Caco-2 (cell line): ENCODE measurements around the gene POLDIP2. TPM values are rescaled to one million over a fixed set of nuclear protein-coding genes. Genes with fewer than 3 reads are reported as not detected.

Source experiments
- BruUV-seq: library from RNA; stranded (reverse); fragments of 400-500 nt; replicated peaks from 2 replicates; lab custom pipeline; 2021; lab: Mats Ljungman, UMichigan
- CTCF ChIA-PET: fragments of 300-600 bp; sonication (Branson Sonifier 250); formaldehyde crosslinking; loops from one replicate; lab custom pipeline; 2022; ENCODE audit warnings: antibody characterized with exemption; lab: Charles Lee
- POLR2A ChIA-PET: fragments of 300-600 bp; sonication (Branson Sonifier 250); formaldehyde crosslinking; loops from one replicate; lab custom pipeline; 2022; ENCODE audit warnings: antibody characterized with exemption; lab: Charles Lee
- DNase-seq, 2 experiments: peaks; one replicate each; pipeline versions ENCODE4 v3.0.0 to v3.0.0-alpha.2; 2020 to 2022
- H3K27me3 ChIP-seq: replicated peaks from 2 replicates; pipeline ENCODE4 v1.6.0; 2011; ENCODE audit warnings: low read length; ENCODE audit not compliant: control insufficient read depth, insufficient read depth
- H3K36me3 ChIP-seq: 2 replicates; pipeline ENCODE4 v1.5.1; 2011; ENCODE audit warnings: low read length; ENCODE audit not compliant: control insufficient read depth, insufficient read depth
- H3K4me1 ChIP-seq: fragments of 250-450 bp; sonication (Bioruptor Pico); 2 replicates; pipeline ENCODE4 v1.5.1; 2020; ENCODE audit warnings: mild to moderate bottlenecking
- H3K4me3 ChIP-seq: 2 replicates; pipeline ENCODE4 v1.5.1; 2011; ENCODE audit warnings: low read depth, mild to moderate bottlenecking, control low read depth, low read length
- H3K9me3 ChIP-seq: fragments of 250-450 bp; sonication (Bioruptor Pico); 2 replicates; pipeline ENCODE4 v1.5.1; 2020; ENCODE audit warnings: mild to moderate bottlenecking, moderate library complexity
- H3K27ac Mint-ChIP-seq: one replicate; pipeline ENCODE4 v1.8.0; 2022; ENCODE audit warnings: mixed read lengths; ENCODE audit not compliant: unreplicated experiment
- H3K27me3 Mint-ChIP-seq: one replicate; pipeline ENCODE4 v1.8.0; 2022; ENCODE audit warnings: mixed read lengths; ENCODE audit not compliant: insufficient read depth, unreplicated experiment
- H3K36me3 Mint-ChIP-seq: one replicate; pipeline ENCODE4 v1.8.0; 2022; ENCODE audit warnings: mild to moderate bottlenecking, mixed read lengths; ENCODE audit not compliant: insufficient read depth, unreplicated experiment
- H3K4me1 Mint-ChIP-seq: one replicate; pipeline ENCODE4 v1.8.0; 2022; ENCODE audit warnings: low read depth, mixed read lengths; ENCODE audit not compliant: unreplicated experiment
- H3K4me3 Mint-ChIP-seq: one replicate; pipeline ENCODE4 v1.8.0; 2022; ENCODE audit warnings: mild to moderate bottlenecking, moderate library complexity, mixed read lengths; ENCODE audit not compliant: unreplicated experiment
- H3K9me3 Mint-ChIP-seq: one replicate; pipeline ENCODE4 v1.8.0; 2022; ENCODE audit warnings: mixed read lengths; ENCODE audit not compliant: unreplicated experiment
- intact Hi-C: fragments of 100-400 bp; cut with micrococcal nuclease; formaldehyde crosslinking; loops from one replicate; pipeline ENCODE4 v1.10.0; 2022; ENCODE audit not compliant: unreplicated experiment
- total RNA-seq: library from RNA; stranded (reverse); gene quantifications from 2 replicates; pipeline ENCODE4 v1.2.3, GENCODE V29; 2022
- TF ChIP-seq, protein P1 (sequence below), 2 experiments: fragments of 200-600 bp in 1 of 2; IDR thresholded peaks; 1 replicate in 1 of 2; 2 replicates in 1 of 2; pipeline versions ENCODE4 v1.5.1 to v1.8.0; 2011 to 2022; ENCODE audit warnings: antibody characterized with exemption in 1 of 2, control low read depth in 1 of 2, inconsistent platforms in 1 of 2, low read depth in 1 of 2, low read length in 1 of 2, mild to moderate bottlenecking in 1 of 2, moderate library complexity in 1 of 2; ENCODE audit not compliant: insufficient read depth in 1 of 2, severe bottlenecking in 1 of 2, unreplicated experiment in 1 of 2

POLDIP2 gene
- total RNA-seq, 1 experiment from 2014 or later, result 257 TPM

GRCh38 chr17:28368915-28369683 lies 11.8 kb upstream of the POLDIP2 start:
- no peak for DNase-seq
- H3K27me3 Mint-ChIP-seq, result no peaks in the 10 kb centered on the region
- peaks cover 58% of the 10 kb centered on the region for H3K36me3 Mint-ChIP-seq
- no peaks in the 10 kb centered on the region for H3K9me3 Mint-ChIP-seq
- ChIA-PET POLR2A (interaction anchor here (0.7 to 4.7 kb wide), 13 partner anchors 11 to 141 kb away, joined by 3 to 87 read pairs (median 7); partner anchors contain the start of genes IFT20, POLDIP2 and TNFAIP1), CTCF (interaction anchor here (0.7 to 6.0 kb wide), 18 partner anchors 10 to 124 kb away, joined by 3 to 45 read pairs (median 5); partner anchors contain the start of genes IFT20, POLDIP2 and TNFAIP1)
- H3K27ac Mint-ChIP-seq, result peak overlapping the region; percentile 88
- TF ChIP-seq, protein P1, sequence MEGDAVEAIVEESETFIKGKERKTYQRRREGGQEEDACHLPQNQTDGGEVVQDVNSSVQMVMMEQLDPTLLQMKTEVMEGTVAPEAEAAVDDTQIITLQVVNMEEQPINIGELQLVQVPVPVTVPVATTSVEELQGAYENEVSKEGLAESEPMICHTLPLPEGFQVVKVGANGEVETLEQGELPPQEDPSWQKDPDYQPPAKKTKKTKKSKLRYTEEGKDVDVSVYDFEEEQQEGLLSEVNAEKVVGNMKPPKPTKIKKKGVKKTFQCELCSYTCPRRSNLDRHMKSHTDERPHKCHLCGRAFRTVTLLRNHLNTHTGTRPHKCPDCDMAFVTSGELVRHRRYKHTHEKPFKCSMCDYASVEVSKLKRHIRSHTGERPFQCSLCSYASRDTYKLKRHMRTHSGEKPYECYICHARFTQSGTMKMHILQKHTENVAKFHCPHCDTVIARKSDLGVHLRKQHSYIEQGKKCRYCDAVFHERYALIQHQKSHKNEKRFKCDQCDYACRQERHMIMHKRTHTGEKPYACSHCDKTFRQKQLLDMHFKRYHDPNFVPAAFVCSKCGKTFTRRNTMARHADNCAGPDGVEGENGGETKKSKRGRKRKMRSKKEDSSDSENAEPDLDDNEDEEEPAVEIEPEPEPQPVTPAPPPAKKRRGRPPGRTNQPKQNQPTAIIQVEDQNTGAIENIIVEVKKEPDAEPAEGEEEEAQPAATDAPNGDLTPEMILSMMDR (IDR thresholded peaks at IDR 0.05; ENCODE audit: insufficient read depth in 1 of 2, low read depth in 1 of 2, low read length in 1 of 2, severe bottlenecking in 1 of 2, unreplicated experiment in 1 of 2), result no peak
- H3K4me3 Mint-ChIP-seq, result peak overlapping the region; percentile 75
- peak overlapping the region; percentile 46 for H3K4me3 ChIP-seq
- H3K4me1 Mint-ChIP-seq, result peaks cover 54% of the 10 kb centered on the region
- intact Hi-C loops, result loop anchor here (1.0 to 10.0 kb wide), 4 partner anchors 11 to 176 kb away; partner anchors contain the start of gene SLC46A1
- H3K27me3 ChIP-seq, result no peaks in the 10 kb centered on the region
- H3K36me3 ChIP-seq, result peaks cover 14% of the 10 kb centered on the region
- H3K4me1 ChIP-seq, result peaks cover 46% of the 10 kb centered on the region
- H3K9me3 ChIP-seq, result no peaks in the 10 kb centered on the region
- no TSS peak for BruUV-seq

DNA sequence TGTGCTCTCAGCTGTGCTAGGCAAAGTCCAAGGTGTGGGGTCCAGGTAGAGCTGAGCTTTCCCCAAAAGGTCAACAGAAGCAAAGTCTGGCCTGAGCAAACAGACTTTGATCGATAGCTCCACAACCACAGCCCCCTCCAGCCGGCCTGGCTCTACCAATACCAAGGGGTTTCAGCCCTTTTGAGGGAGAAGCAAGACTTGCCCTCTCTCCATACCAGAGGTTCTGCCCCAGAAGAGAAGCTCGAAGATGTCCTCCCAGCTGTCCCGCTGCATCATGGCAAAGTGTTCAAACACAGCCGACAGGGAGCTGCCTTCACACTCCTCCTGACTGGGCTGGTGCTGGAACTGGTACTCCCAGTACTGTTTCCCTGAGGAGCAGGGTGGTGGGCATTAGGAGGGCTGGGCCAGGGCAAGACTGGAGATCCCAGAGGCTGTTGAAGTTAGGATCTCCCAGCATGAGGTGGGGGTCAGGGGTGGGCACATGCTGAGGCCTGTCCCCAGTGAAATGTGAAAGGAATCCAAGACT lies 11.0 kb upstream of the POLDIP2 start:
- intact Hi-C loops, result loop anchor here (1.0 to 10.0 kb wide), 3 partner anchors 10 to 176 kb away; partner anchors contain the start of gene SLC46A1
- H3K36me3 ChIP-seq, result peaks cover 17% of the 10 kb centered on the region
- ChIA-PET CTCF (interaction anchor here (0.5 to 6.0 kb wide), 13 partner anchors 11 to 167 kb away, joined by 3 to 45 read pairs (median 4); partner anchors contain the start of genes IFT20, POLDIP2 and TNFAIP1), POLR2A (interaction anchor here (0.7 to 4.7 kb wide), 9 partner anchors 11 to 140 kb away, joined by 3 to 87 read pairs (median 3); partner anchors contain the start of genes IFT20, POLDIP2 and TNFAIP1)
- Mint-ChIP-seq H3K27me3 (no peaks in the 10 kb centered on the region), H3K36me3 (peaks cover 59% of the 10 kb centered on the region), H3K27ac (peak overlapping the region; percentile 88), H3K4me1 (peaks cover 50% of the 10 kb centered on the region), H3K4me3 (peak overlapping the region; percentile 75), H3K9me3 (no peaks in the 10 kb centered on the region)
- peak; percentile 71 to 87 for DNase-seq
- BruUV-seq, result no TSS peak
- H3K9me3 ChIP-seq, result no peaks in the 10 kb centered on the region
- peak overlapping the region; percentile 46 for H3K4me3 ChIP-seq
- TF ChIP-seq, protein P1 (IDR thresholded peaks at IDR 0.05; ENCODE audit: insufficient read depth in 1 of 2, low read depth in 1 of 2, low read length in 1 of 2, severe bottlenecking in 1 of 2, unreplicated experiment in 1 of 2), result no peak
- H3K4me1 ChIP-seq, result peaks cover 46% of the 10 kb centered on the region
- no peaks in the 10 kb centered on the region for H3K27me3 ChIP-seq
